DMS53 (cell line): ENCODE data around the gene IPO9.
"Not testable (repeated sequence)": the region's sequence is repeated elsewhere in the genome, so short reads cannot be mapped to it uniquely, and the experiment has no call there.

ENCODE experiments used
- DNase-seq: peaks from one replicate; lab custom pipeline; 2025; lab: John Stamatoyannopoulos, UW

IPO9 gene

GRCh38 chr1:201848230-201848629 is 19.3 kb downstream of the IPO9 start:
- no peak for DNase-seq

- DNase-seq: no peak
These were observed 20.6 kb downstream of the IPO9 start for GRCh38 chr1:201849372-201850052.

GRCh38 chr1:201850053-201850397 is 21.1 kb downstream of the IPO9 start:
- peak; percentile 13 for DNase-seq

GRCh38 chr1:201851949-201852348 is 23.0 kb downstream of the IPO9 start:
- DNase-seq: no peak

GRCh38 chr1:201856722-201857121 is 27.8 kb downstream of the IPO9 start:
- DNase-seq: not testable (repeated sequence)

- no peak for DNase-seq
These were observed 30.5 kb downstream of the IPO9 start for GRCh38 chr1:201859424-201859823.

- no peak for DNase-seq
These were observed 32.5 kb downstream of the IPO9 start for GRCh38 chr1:201861448-201861847.

- no peak for DNase-seq
These were observed 41.4 kb downstream of the IPO9 start for GRCh38 chr1:201870397-201870796.

- DNase-seq: no peak
These were observed 45.7 kb downstream of the IPO9 start for GRCh38 chr1:201874672-201875071.

- peak; percentile 26 for DNase-seq
These were observed 47.3 kb downstream of the IPO9 start for GRCh38 chr1:201876148-201876818.

- peak; percentile 58 for DNase-seq
These were observed 49.0 kb downstream of the IPO9 start for GRCh38 chr1:201877877-201878401.

GRCh38 chr1:201880928-201881571 is 52.1 kb downstream of the IPO9 start:
- DNase-seq: no peak

GRCh38 chr1:201881617-201882016 is 52.7 kb downstream of the IPO9 start:
- no peak for DNase-seq

GRCh38 chr1:201882665-201883132 is 53.7 kb downstream of the IPO9 start:
- DNase-seq: no peak

- DNase-seq: no peak
These were observed 54.3 kb downstream of the IPO9 start for GRCh38 chr1:201883266-201883665.

GRCh38 chr1:201883786-201884185 is 54.8 kb downstream of the IPO9 start:
- DNase-seq: peak; percentile 28

- DNase-seq: no peak
These were observed 55.5 kb downstream of the IPO9 start for GRCh38 chr1:201884425-201884824.

- peak; percentile 64 for DNase-seq
These were observed 56.6 kb downstream of the IPO9 start for GRCh38 chr1:201885531-201886075.

- no peak for DNase-seq
These were observed 57.3 kb downstream of the IPO9 start for GRCh38 chr1:201886103-201886885.

GRCh38 chr1:201887116-201887866 is 58.3 kb downstream of the IPO9 start:
- no peak for DNase-seq
